A549 (cell line): ENCODE data around the gene RNF40. TPM values are rescaled to one million over a fixed set of nuclear protein-coding genes. Genes with fewer than 3 reads are reported as not detected.

Experiments used
- ATAC-seq, 2 experiments: fragments of 200-7000 bp in 1 of 2; fragments of >200 bp in 1 of 2; cut with Nextera tagmentation in 1 of 2; cut with Tn5 transposase in 1 of 2; 3 replicates each; pipeline versions ENCODE4 v1.8.0 to v1.9.1; 2018 to 2020; ENCODE audit warnings: mild to moderate bottlenecking in 1 of 2, moderate library complexity in 1 of 2
- CTCF ChIA-PET: fragments of 300-600 bp; sonication (Branson Sonifier 250); formaldehyde crosslinking; extraction: SDS; loops from one replicate; lab custom pipeline; 2021; ENCODE audit warnings: antibody characterized with exemption, inconsistent platforms; lab: Yijun Ruan, JAX
- POLR2A ChIA-PET: fragments of 350-600 bp; formaldehyde crosslinking; extraction: SDS; loops from one replicate; lab custom pipeline; 2021; ENCODE audit warnings: antibody characterized with exemption, inconsistent platforms; lab: Yijun Ruan, JAX
- DNase-seq, 2 experiments: peaks; one replicate each; pipeline versions ENCODE4 v3.0.0 to v3.0.0-alpha.2; 2011 to 2016; ENCODE audit warnings: low read depth in 1 of 2, low spot score in 1 of 2
- FAIRE-seq: peaks from 2 replicates; lab custom pipeline; 2011; peaks lifted over from hg19 to GRCh38; lab: Jason Lieb, UNC
- H3K27ac ChIP-seq, 2 experiments: fragments of >200 bp; sonication (Bioruptor Twin); formaldehyde crosslinking; 3 replicates each; pipeline ENCODE4 v1.5.1; 2016 to 2017
- H3K4me1 ChIP-seq: fragments of >200 bp; sonication (Bioruptor Twin); formaldehyde crosslinking; 3 replicates; pipeline ENCODE4 v1.6.1; 2016
- H3K4me2 ChIP-seq: fragments of >200 bp; sonication (Bioruptor Twin); formaldehyde crosslinking; 3 replicates; pipeline ENCODE4 v1.6.1; 2016
- H3K4me3 ChIP-seq: fragments of >200 bp; sonication (Bioruptor Twin); formaldehyde crosslinking; 3 replicates; pipeline ENCODE4 v1.5.1; 2016
- H3K9me3 ChIP-seq: fragments of >200 bp; sonication (Bioruptor Twin); formaldehyde crosslinking; 3 replicates; pipeline ENCODE4 v1.6.1; 2016
- CEBPB ChIP-seq, 2 experiments: fragments of >200 bp in 1 of 2; sonication (Bioruptor Twin) in 1 of 2; formaldehyde crosslinking in 1 of 2; IDR thresholded peaks; 2 replicates each; pipeline ENCODE4 v1.6.1; 2012 to 2016
- E2F6 ChIP-seq: IDR thresholded peaks from 2 replicates; pipeline ENCODE4 v1.6.1; 2012; ENCODE audit warnings: low read depth, borderline replicate concordance
- EP300 ChIP-seq, 2 experiments: fragments of >200 bp; sonication (Bioruptor Twin); formaldehyde crosslinking; IDR thresholded peaks; 2 replicates in 1 of 2; 3 replicates in 1 of 2; pipeline ENCODE4 v1.6.1; 2016 to 2017
- FOSB ChIP-seq: fragments of 250-450 bp; sonication (Bioruptor Pico); IDR thresholded peaks from 2 replicates; pipeline ENCODE4 v1.5.0; 2020; ENCODE audit warnings: mild to moderate bottlenecking, moderate library complexity
- HDAC2 ChIP-seq: fragments of 200-600 bp; sonication (generic); IDR thresholded peaks from 2 replicates; pipeline ENCODE4 v1.6.1; 2016
- HEYL ChIP-seq: fragments of 250-450 bp; sonication (Bioruptor Pico); IDR thresholded peaks from 2 replicates; pipeline ENCODE4 v1.8.0; 2021; ENCODE audit warnings: mild to moderate bottlenecking, moderate library complexity
- HOXA7 ChIP-seq: fragments of 250-450 bp; sonication (Bioruptor Pico); IDR thresholded peaks from 2 replicates; pipeline ENCODE4 v1.5.0; 2020; ENCODE audit warnings: mild to moderate bottlenecking, moderate library complexity
- HOXB13 ChIP-seq: fragments of 250-450 bp; sonication (Bioruptor Pico); IDR thresholded peaks from 2 replicates; pipeline ENCODE4 v1.5.0; 2020; ENCODE audit warnings: low read depth, mild to moderate bottlenecking, moderate library complexity
- JUN ChIP-seq, 2 experiments: fragments of >200 bp; sonication (Bioruptor Twin); formaldehyde crosslinking; IDR thresholded peaks; 2 replicates in 1 of 2; 3 replicates in 1 of 2; pipeline ENCODE4 v1.6.1; 2016 to 2017
- KDM1A ChIP-seq: fragments of 200-600 bp; sonication (generic); IDR thresholded peaks from 2 replicates; pipeline ENCODE4 v1.6.1; 2016; ENCODE audit warnings: low read depth, mild to moderate bottlenecking
- NR3C1 ChIP-seq: fragments of >200 bp; sonication (Bioruptor Twin); formaldehyde crosslinking; IDR thresholded peaks from 3 replicates; pipeline ENCODE4 v1.6.1; 2017
- POLR2AphosphoS2 ChIP-seq: conservative IDR thresholded peaks from 2 replicates; pipeline ENCODE4 v1.6.1; 2012; ENCODE audit warnings: low read length, improper control_type of control experiment, inconsistent platforms
- RAD21 ChIP-seq, 2 experiments: fragments of >200 bp in 1 of 2; sonication (Bioruptor Twin) in 1 of 2; formaldehyde crosslinking in 1 of 2; IDR thresholded peaks in 1 of 2; conservative IDR thresholded peaks in 1 of 2; 2 replicates in 1 of 2; 3 replicates in 1 of 2; pipeline ENCODE4 v1.6.1; 2012 to 2018; ENCODE audit warnings: inconsistent platforms in 1 of 2
- RFX5 ChIP-seq: fragments of 450-650 bp; IDR thresholded peaks from 2 replicates; pipeline ENCODE4 v1.7.1; 2014; ENCODE audit warnings: antibody characterized with exemption, mild to moderate bottlenecking, moderate library complexity
- RNF2 ChIP-seq: fragments of 200-600 bp; sonication (generic); IDR thresholded peaks from 2 replicates; pipeline ENCODE4 v1.6.1; 2016; ENCODE audit warnings: low read depth, mild to moderate bottlenecking, antibody characterized with exemption, moderate library complexity, borderline replicate concordance
- TFCP2L1 ChIP-seq: fragments of 250-450 bp; sonication (Bioruptor Pico); IDR thresholded peaks from 2 replicates; pipeline ENCODE4 v1.5.0; 2021; ENCODE audit warnings: mild to moderate bottlenecking
- TP53 ChIP-seq: fragments of 250-450 bp; sonication (Bioruptor Pico); IDR thresholded peaks from 2 replicates; pipeline ENCODE4 v1.5.0; 2021; ENCODE audit warnings: mild to moderate bottlenecking, moderate library complexity
- ZFP36 ChIP-seq: fragments of 450-650 bp; IDR thresholded peaks from 2 replicates; pipeline ENCODE4 v1.6.1; 2014; ENCODE audit warnings: borderline replicate concordance; ENCODE audit not compliant: partially characterized antibody
- WGBS: methylation state at CpG from one replicate; pipeline ENCODE4 v1.1.6; 2017; ENCODE audit errors: missing lambda C conversion rate; 5-methylcytosine and 5-hydroxymethylcytosine counted together
- polyA plus RNA-seq, 4 experiments: library from polyadenylated mRNA; depleted of rRNA in 3 of 4; stranded (reverse); fragments of >200 nt; fragmentation: RNase III in 1 of 4; extraction: RNeasy Plus Mini Kit Qiagen cat#74134 plus additional on column Dnase treatment in 1 of 4; gene quantifications; 2 replicates in 3 of 4; 3 replicates in 1 of 4; pipeline ENCODE4 v1.2.3, GENCODE V29; 2011 to 2017
- TF ChIP-seq, protein P1 (sequence below): fragments of 250-450 bp; sonication (Bioruptor Pico); IDR thresholded peaks from 2 replicates; pipeline ENCODE4 v1.5.0; 2021; ENCODE audit warnings: mild to moderate bottlenecking, moderate library complexity, borderline replicate concordance
- TF ChIP-seq, protein P2 (sequence below): fragments of >200 bp; sonication (Bioruptor Twin); formaldehyde crosslinking; IDR thresholded peaks from 3 replicates; pipeline ENCODE4 v1.5.1; 2016

The RNF40 gene
- polyA plus RNA-seq, 2 of the 4 experiments (the other 2 are of a cell fraction), result 66.1 to 69.9 TPM

- Histone ChIP-seq H3K9me3 (no peaks in the 10 kb centered on the region), H3K4me3 (peak overlapping the region; percentile 68), H3K4me1 (peaks cover 19% of the 10 kb centered on the region)
- FAIRE-seq, result no peak
- CTCF ChIA-PET, result interaction anchor here (0.7 to 4.9 kb wide), 3 partner anchors 12 to 178 kb away, joined by 3 to 18 read pairs (median 4); no protein-coding TSS in a partner anchor
- no peak for DNase-seq
- TF ChIP-seq POLR2AphosphoS2 (no peak), ZFP36 (no peak), EP300 (IDR thresholded peaks at IDR 0.05) (no peak), RNF2 (no peak), JUN (IDR thresholded peaks at IDR 0.05) (no peak), RAD21 (conservative IDR thresholded peaks at IDR 0.05 in 1 of 2, IDR thresholded peaks at IDR 0.05 in 1 of 2) (no peak), NR3C1 (no peak), HEYL (no peak)
- TF ChIP-seq, all 56 proteins: peak for 0
- Histone ChIP-seq H3K27ac (peak overlapping the region; percentile 88 to 91), H3K4me2 (peak overlapping the region; percentile 98)
- POLR2A ChIA-PET, result interaction anchor here (0.6 to 1.6 kb wide), 2 partner anchors 12 to 16 kb away, joined by 3 to 4 read pairs; no protein-coding TSS in a partner anchor
- WGBS, result 68% methylated on average over 15 of the region's 15 CpGs
- no peak for ATAC-seq
Observed at GRCh38 chr16:30762991-30763725, 1.0 kb downstream of the RNF40 start.

GRCh38 chr16:30764086-30764485 lies 2.0 kb downstream of the RNF40 start:
- DNase-seq (no peak), ATAC-seq (no peak), FAIRE-seq (no peak)
- H3K4me1 ChIP-seq, result peaks cover 19% of the 10 kb centered on the region
- no peak overlapping the region for H3K27ac ChIP-seq
- ChIA-PET CTCF (interaction anchor here (0.9 to 4.9 kb wide), 3 partner anchors 11 to 178 kb away, joined by 3 to 18 read pairs (median 4); no protein-coding TSS in a partner anchor), POLR2A (interaction anchor here (1.6 kb wide), 1 partner anchor 11 kb away, joined by 4 read pairs; no protein-coding TSS in a partner anchor)
- H3K4me3 ChIP-seq, result no peak overlapping the region
- no peaks in the 10 kb centered on the region for H3K9me3 ChIP-seq
- 88% methylated on average over 10 of the region's 11 CpGs for WGBS
- H3K4me2 ChIP-seq, result peak overlapping the region; percentile 98; the same call in 1 of the 3 replicates
- no peak for TF ChIP-seq TFCP2L1 (CRISPR knock-in tag)
- TF ChIP-seq, protein P1, sequence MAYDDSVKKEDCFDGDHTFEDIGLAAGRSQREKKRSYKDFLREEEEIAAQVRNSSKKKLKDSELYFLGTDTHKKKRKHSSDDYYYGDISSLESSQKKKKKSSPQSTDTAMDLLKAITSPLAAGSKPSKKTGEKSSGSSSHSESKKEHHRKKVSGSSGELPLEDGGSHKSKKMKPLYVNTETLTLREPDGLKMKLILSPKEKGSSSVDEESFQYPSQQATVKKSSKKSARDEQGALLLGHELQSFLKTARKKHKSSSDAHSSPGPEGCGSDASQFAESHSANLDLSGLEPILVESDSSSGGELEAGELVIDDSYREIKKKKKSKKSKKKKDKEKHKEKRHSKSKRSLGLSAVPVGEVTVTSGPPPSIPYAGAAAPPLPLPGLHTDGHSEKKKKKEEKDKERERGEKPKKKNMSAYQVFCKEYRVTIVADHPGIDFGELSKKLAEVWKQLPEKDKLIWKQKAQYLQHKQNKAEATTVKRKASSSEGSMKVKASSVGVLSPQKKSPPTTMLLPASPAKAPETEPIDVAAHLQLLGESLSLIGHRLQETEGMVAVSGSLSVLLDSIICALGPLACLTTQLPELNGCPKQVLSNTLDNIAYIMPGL (CRISPR knock-in tag), result no peak
- no peak for TF ChIP-seq CEBPB (IDR thresholded peaks at IDR 0.05)
- no peak for TF ChIP-seq HDAC2
- no peak for TF ChIP-seq KDM1A
- TF ChIP-seq, protein P2, sequence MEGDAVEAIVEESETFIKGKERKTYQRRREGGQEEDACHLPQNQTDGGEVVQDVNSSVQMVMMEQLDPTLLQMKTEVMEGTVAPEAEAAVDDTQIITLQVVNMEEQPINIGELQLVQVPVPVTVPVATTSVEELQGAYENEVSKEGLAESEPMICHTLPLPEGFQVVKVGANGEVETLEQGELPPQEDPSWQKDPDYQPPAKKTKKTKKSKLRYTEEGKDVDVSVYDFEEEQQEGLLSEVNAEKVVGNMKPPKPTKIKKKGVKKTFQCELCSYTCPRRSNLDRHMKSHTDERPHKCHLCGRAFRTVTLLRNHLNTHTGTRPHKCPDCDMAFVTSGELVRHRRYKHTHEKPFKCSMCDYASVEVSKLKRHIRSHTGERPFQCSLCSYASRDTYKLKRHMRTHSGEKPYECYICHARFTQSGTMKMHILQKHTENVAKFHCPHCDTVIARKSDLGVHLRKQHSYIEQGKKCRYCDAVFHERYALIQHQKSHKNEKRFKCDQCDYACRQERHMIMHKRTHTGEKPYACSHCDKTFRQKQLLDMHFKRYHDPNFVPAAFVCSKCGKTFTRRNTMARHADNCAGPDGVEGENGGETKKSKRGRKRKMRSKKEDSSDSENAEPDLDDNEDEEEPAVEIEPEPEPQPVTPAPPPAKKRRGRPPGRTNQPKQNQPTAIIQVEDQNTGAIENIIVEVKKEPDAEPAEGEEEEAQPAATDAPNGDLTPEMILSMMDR, result no peak
- no peak for TF ChIP-seq HEYL

DNA sequence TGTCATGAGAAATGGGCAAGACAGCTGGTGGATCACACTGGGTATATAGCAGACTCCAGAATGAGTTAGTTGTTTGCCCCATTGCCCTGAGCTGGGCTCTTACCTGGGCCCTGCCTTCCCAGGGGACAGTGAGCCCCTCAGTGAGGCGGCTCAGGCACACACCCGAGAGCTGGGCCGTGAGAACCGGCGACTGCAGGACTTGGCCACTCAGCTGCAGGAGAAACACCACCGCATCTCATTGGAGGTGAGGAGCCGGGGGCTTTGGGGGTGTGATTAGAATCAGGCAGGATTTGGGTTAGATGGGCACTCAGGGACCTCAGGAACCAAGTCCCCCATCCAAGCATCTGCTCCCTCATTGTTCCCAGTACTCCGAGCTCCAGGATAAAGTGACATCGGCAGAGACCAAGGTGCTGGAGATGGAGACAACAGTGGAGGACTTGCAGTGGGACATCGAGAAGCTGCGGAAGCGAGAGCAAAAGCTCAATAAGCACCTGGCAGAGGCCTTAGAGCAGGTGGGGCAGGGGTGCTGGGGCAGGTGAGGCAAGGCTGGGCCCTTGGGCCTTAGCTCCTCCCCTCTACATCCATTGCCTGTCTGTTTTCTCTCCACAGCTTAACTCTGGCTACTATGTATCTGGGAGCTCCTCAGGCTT lies 2.8 kb downstream of the RNF40 start:
- Histone ChIP-seq H3K4me2 (no peak overlapping the region), H3K9me3 (no peaks in the 10 kb centered on the region), H3K4me1 (peaks cover 19% of the 10 kb centered on the region), H3K4me3 (no peak overlapping the region), H3K27ac (no peak overlapping the region)
- FAIRE-seq (no peak), DNase-seq (no peak), ATAC-seq (no peak)
- ChIA-PET POLR2A (no interaction called here), CTCF (interaction anchor here (0.9 to 4.9 kb wide), 6 partner anchors 10 to 177 kb away, joined by 3 to 18 read pairs (median 4); no protein-coding TSS in a partner anchor)
- WGBS, result 93% methylated on average over 12 of the region's 12 CpGs
- TF ChIP-seq HOXA7 (CRISPR knock-in tag), result no peak
- TF ChIP-seq E2F6, result no peak
- TF ChIP-seq FOSB, result no peak
- TF ChIP-seq HEYL, result no peak
- no peak for TF ChIP-seq TP53 (CRISPR knock-in tag)
- TF ChIP-seq RFX5, result no peak
- TF ChIP-seq HOXB13 (CRISPR knock-in tag), result no peak
